Neuronal stem cell (in vitro differentiated cells): ENCODE measurements around the gene LASP1.

Experiments used
- DNase-seq: peaks from one replicate; pipeline ENCODE4 v3.0.0-alpha.2; 2013; ENCODE audit warnings: low spot score
- H2AFZ ChIP-seq: one replicate; pipeline ENCODE4 v1.6.1; 2013; ENCODE audit warnings: mild to moderate bottlenecking, low read length, inconsistent platforms
- H2AK5ac ChIP-seq: 2 replicates; pipeline ENCODE4 v1.6.1; 2013; ENCODE audit warnings: low read depth, mild to moderate bottlenecking, inconsistent platforms, low read length, moderate library complexity, mixed read lengths
- H2BK120ac ChIP-seq: 2 replicates; pipeline ENCODE4 v1.6.1; 2013; ENCODE audit warnings: low read depth, mild to moderate bottlenecking, inconsistent platforms, low read length, moderate library complexity, mixed read lengths
- H2BK12ac ChIP-seq: one replicate; pipeline ENCODE4 v1.6.1; 2013; ENCODE audit warnings: low read length, inconsistent platforms
- H2BK15ac ChIP-seq: 2 replicates; pipeline ENCODE4 v1.6.1; 2013; ENCODE audit warnings: mild to moderate bottlenecking, low read length, inconsistent platforms, mixed read lengths
- H2BK5ac ChIP-seq: one replicate; pipeline ENCODE4 v1.6.1; 2013; ENCODE audit warnings: inconsistent platforms, mild to moderate bottlenecking, low read length, moderate library complexity
- H3K14ac ChIP-seq: one replicate; pipeline ENCODE4 v1.6.1; 2013; ENCODE audit warnings: low read length, inconsistent platforms
- H3K18ac ChIP-seq: 2 replicates; pipeline ENCODE4 v1.6.1; 2013; ENCODE audit warnings: low read length, inconsistent platforms
- H3K23ac ChIP-seq: 2 replicates; pipeline ENCODE4 v1.6.1; 2013; ENCODE audit warnings: low read depth, mild to moderate bottlenecking, mixed read lengths, low read length, inconsistent platforms; ENCODE audit not compliant: poor library complexity
- H3K27ac ChIP-seq: replicated peaks from 3 replicates; pipeline ENCODE4 v1.5.1; 2013; ENCODE audit warnings: low read length, inconsistent platforms
- H3K27me3 ChIP-seq, 3 experiments: 2 replicates each; pipeline ENCODE4 v1.6.1; 2013; ENCODE audit warnings: low read length in 3 of 3, mild to moderate bottlenecking in 2 of 3, inconsistent platforms in 1 of 3, low read depth in 1 of 3, mixed read lengths in 1 of 3, moderate library complexity in 1 of 3; ENCODE audit not compliant: control insufficient read depth in 3 of 3, insufficient read depth in 3 of 3
- H3K36me3 ChIP-seq, 2 donors: replicated peaks in 1 of 2; 2 replicates each; pipeline ENCODE4 v1.6.1; 2013; ENCODE audit warnings: low read length in 2 of 2; ENCODE audit not compliant: control insufficient read depth in 2 of 2, insufficient read depth in 2 of 2
- H3K4ac ChIP-seq: 2 replicates; pipeline ENCODE4 v1.6.1; 2013; ENCODE audit warnings: inconsistent platforms, mild to moderate bottlenecking, low read length, moderate library complexity
- H3K4me1 ChIP-seq, 2 donors: 1 replicate in 1 of 2; 2 replicates in 1 of 2; pipeline ENCODE4 v1.6.1; 2013; ENCODE audit warnings: low read length in 2 of 2, low read depth in 1 of 2; ENCODE audit not compliant: control insufficient read depth in 2 of 2, insufficient read depth in 1 of 2
- H3K4me2 ChIP-seq: one replicate; pipeline ENCODE4 v1.6.1; 2013; ENCODE audit warnings: mild to moderate bottlenecking, low read length, inconsistent platforms; ENCODE audit not compliant: insufficient read depth, poor library complexity, severe bottlenecking
- H3K4me3 ChIP-seq, 2 donors: 2 replicates each; pipeline ENCODE4 v1.5.1; 2013; ENCODE audit warnings: low read length in 2 of 2, mild to moderate bottlenecking in 2 of 2, inconsistent platforms in 1 of 2, moderate library complexity in 1 of 2
- H3K79me1 ChIP-seq: one replicate; pipeline ENCODE4 v1.6.1; 2013; ENCODE audit warnings: low read depth, mild to moderate bottlenecking, inconsistent platforms, low read length, moderate library complexity
- H3K9ac ChIP-seq: one replicate; pipeline ENCODE4 v1.6.1; 2013; ENCODE audit warnings: mild to moderate bottlenecking, low read depth, low read length, inconsistent platforms; ENCODE audit not compliant: poor library complexity
- H3K9me3 ChIP-seq, 2 donors: replicated peaks in 1 of 2; 2 replicates each; pipeline versions ENCODE3 to v1.6.1; 2013; ENCODE audit warnings: low read length in 2 of 2, mild to moderate bottlenecking in 2 of 2, inconsistent platforms in 1 of 2, low read depth in 1 of 2, mixed read lengths in 1 of 2, moderate library complexity in 1 of 2; ENCODE audit not compliant: control insufficient read depth in 2 of 2, insufficient read depth in 1 of 2
- H4K8ac ChIP-seq: one replicate; pipeline ENCODE4 v1.6.1; 2013; ENCODE audit warnings: low read depth, mild to moderate bottlenecking, inconsistent platforms, low read length, moderate library complexity
- H4K91ac ChIP-seq: one replicate; pipeline ENCODE4 v1.6.1; 2013; ENCODE audit warnings: low read length, low read depth, mild to moderate bottlenecking, inconsistent platforms; ENCODE audit not compliant: poor library complexity
- WGBS, 2 donors: extraction: QIAGEN DNeasy Blood & Tissue Kit; methylation state at CpG; one replicate each; pipeline ENCODE4 v1.1.7; 2013; ENCODE audit warnings: missing lambda C conversion rate in 2 of 2, mixed read lengths in 1 of 2; ENCODE audit not compliant: insufficient read length in 2 of 2, insufficient replicate concordance in 1 of 2; ENCODE audit errors: extremely low coverage in 2 of 2; 5-methylcytosine and 5-hydroxymethylcytosine counted together

Gene LASP1

DNA sequence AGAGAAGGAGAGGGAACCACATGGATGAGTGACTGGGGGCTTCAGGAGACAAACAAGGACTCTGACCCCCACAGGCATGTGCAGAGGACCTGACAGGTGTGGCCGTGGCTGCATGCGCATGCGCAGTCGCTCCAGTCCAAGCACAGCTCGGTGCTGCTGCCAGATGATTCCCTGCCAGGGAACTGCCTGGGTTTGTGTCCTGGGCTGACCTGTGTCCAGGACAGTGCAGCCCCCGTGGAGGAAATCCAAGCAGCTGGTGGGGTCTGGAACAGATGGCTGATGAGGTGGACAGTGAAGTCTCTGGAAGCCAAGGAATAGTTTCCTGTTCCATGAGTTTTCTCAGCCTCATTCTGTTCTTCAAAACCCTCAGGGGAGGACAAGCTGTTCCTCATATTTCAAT lies 27.3 kb downstream of the LASP1 start:
- H3K4me1 ChIP-seq = peaks cover 4 to 30% of the 10 kb centered on the region in 2 donors

DNA sequence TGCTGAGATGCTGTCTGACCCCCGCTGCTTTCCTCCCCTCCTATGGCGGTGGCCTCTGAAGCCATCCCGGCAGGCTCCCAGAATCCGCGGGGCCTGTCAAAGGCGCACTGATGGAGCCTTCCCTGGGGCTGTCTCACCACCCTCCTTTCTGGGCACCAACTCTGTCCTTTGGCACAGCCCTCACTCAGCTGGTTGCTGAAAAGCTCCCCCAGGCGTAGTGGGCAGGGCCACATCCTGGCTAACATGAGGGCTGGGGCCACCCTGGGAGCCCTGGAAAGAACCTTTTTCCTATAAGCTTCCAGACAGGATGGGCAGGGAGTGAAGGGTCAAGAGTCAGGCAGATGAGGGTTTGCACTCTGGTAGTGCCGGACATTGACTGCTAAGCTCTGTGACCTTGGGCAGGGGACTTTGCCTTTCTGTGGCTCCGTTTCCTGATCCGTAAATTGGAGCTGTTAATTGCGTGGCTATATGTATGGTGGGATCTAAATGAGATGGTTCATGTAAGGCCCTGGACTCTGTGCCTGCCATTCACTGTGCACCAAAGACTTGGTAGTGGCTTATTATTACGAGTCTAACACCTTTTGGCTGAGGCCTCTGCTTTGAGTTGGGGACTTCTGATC lies 27.9 kb downstream of the LASP1 start:
- peak overlapping the region; percentile 78 for H2AK5ac ChIP-seq
- H3K4me1 ChIP-seq = peaks cover 4 to 30% of the 10 kb centered on the region in 2 donors
- peaks cover 3% of the 10 kb centered on the region for H3K79me1 ChIP-seq
- no peak overlapping the region for H2BK120ac ChIP-seq
- H3K36me3 ChIP-seq = peaks cover 4 to 71% of the 10 kb centered on the region in 2 donors
- H3K4ac ChIP-seq = no peak overlapping the region
- H3K27me3 ChIP-seq = no peaks in the 10 kb centered on the region
- H3K27ac ChIP-seq = no peak overlapping the region
- no peak overlapping the region for H3K9ac ChIP-seq
- no peak overlapping the region for H2BK12ac ChIP-seq
- H3K23ac ChIP-seq = peak overlapping the region; percentile 5
- H3K18ac ChIP-seq = peak overlapping the region; percentile 91
- H2BK5ac ChIP-seq = peak overlapping the region; percentile 14
- H2BK15ac ChIP-seq = peak overlapping the region; percentile 70
- no peak overlapping the region for H3K4me2 ChIP-seq
- no peak overlapping the region for H3K14ac ChIP-seq
- H3K4me3 ChIP-seq = no peak overlapping the region
- no peaks in the 10 kb centered on the region for H3K9me3 ChIP-seq
- WGBS, 2 donors = no CpG with 5 or more reads among the region's 12 CpGs
- no peak for DNase-seq
- no peak overlapping the region for H4K91ac ChIP-seq
- no peak overlapping the region for H4K8ac ChIP-seq
- H2AFZ ChIP-seq = no peak overlapping the region

More for the DNA sequence above, 27.3 kb downstream of the LASP1 start:
- Histone ChIP-seq H3K27me3 (no peaks in the 10 kb centered on the region), H3K18ac (peak overlapping the region; percentile 69), H2AK5ac (peak overlapping the region; percentile 2), H3K23ac (no peak overlapping the region), H3K36me3 (peaks cover 6 to 75% of the 10 kb centered on the region in 2 donors), H4K8ac (no peak overlapping the region), H3K4ac (no peak overlapping the region), H3K4me3 (no peak overlapping the region), H2AFZ (no peak overlapping the region), H2BK15ac (peak overlapping the region; percentile 1), H2BK5ac (peak overlapping the region; percentile 14), H2BK120ac (no peak overlapping the region), H4K91ac (no peak overlapping the region), H3K14ac (no peak overlapping the region), H3K27ac (no peak overlapping the region), H3K4me2 (no peak overlapping the region), H3K79me1 (peaks cover 3% of the 10 kb centered on the region), H2BK12ac (no peak overlapping the region), H3K9me3 (no peaks in the 10 kb centered on the region), H3K9ac (no peak overlapping the region)
- no peak for DNase-seq
- WGBS, 2 donors = no CpG with 5 or more reads among the region's 6 CpGs

DNA sequence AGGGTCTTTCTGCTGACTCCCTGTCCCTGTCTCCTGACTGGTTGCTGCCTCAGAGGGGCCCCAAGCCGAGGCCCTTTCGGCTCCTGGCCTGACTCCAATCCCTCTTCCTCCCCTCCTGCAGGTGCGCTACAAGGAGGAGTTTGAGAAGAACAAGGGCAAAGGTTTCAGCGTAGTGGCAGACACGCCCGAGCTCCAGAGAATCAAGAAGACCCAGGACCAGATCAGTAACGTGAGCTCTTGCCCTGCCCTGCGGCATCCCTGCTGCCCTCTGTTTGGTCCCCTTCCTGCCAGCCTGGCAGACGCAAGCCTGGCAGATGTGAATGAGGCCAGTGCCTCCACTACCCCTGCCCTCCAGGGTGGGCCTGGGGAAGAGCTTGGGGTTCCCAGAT lies 28.4 kb downstream of the LASP1 start:
- Histone ChIP-seq H3K14ac (no peak overlapping the region), H3K36me3 (peaks cover 2 to 71% of the 10 kb centered on the region in 2 donors), H4K91ac (no peak overlapping the region), H3K18ac (no peak overlapping the region), H3K4me2 (no peak overlapping the region), H4K8ac (no peak overlapping the region), H2AK5ac (no peak overlapping the region), H3K79me1 (peaks cover 3% of the 10 kb centered on the region), H2BK120ac (no peak overlapping the region), H3K9ac (no peak overlapping the region), H3K9me3 (no peaks in the 10 kb centered on the region), H3K4me1 (peaks cover 4 to 28% of the 10 kb centered on the region in 2 donors), H2BK15ac (no peak overlapping the region), H3K27me3 (no peaks in the 10 kb centered on the region), H2AFZ (no peak overlapping the region), H3K4me3 (no peak overlapping the region), H3K27ac (no peak overlapping the region), H3K23ac (no peak overlapping the region), H3K4ac (peak overlapping the region; percentile 6), H2BK5ac (no peak overlapping the region), H2BK12ac (no peak overlapping the region)
- no peak for DNase-seq
- WGBS, 2 donors = no CpG with 5 or more reads among the region's 9 CpGs

DNA sequence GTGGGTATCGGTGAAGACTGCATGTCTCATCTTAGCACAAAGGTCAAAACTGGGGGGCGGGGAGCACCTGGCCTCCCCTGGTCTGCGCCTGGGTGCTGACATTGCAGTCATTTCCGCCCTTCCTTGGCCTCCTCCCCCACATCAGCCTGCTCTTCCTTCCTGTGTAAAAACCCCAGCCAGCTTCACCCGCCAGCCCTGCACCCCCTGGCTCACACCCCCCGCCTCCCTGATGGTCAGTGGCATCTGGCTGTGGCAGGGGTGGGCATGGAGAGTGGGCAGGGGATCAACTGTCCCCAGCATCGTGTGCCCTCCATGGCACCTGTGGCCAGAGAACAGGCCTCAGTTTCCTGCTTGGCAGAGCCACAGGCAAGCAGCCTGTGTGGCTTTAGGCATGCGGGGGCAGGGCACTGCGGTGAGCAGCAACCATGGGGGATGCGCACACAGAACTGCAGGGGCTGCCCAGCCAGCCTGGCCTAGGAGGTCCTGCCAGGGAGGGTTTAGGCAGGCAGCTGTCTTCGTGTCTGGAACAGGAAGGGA lies 29.0 kb downstream of the LASP1 start:
- H3K36me3 ChIP-seq = peaks cover 6 to 72% of the 10 kb centered on the region in 2 donors

More for the DNA sequence above, 29.0 kb downstream of the LASP1 start:
- Histone ChIP-seq H4K91ac (no peak overlapping the region), H4K8ac (no peak overlapping the region), H3K9me3 (no peaks in the 10 kb centered on the region), H3K9ac (no peak overlapping the region), H2BK15ac (no peak overlapping the region), H3K18ac (peak overlapping the region; percentile 20), H3K14ac (no peak overlapping the region), H2BK120ac (no peak overlapping the region), H2AK5ac (no peak overlapping the region), H3K27me3 (no peaks in the 10 kb centered on the region), H2BK5ac (peak overlapping the region; percentile 35), H2BK12ac (no peak overlapping the region), H3K4me2 (no peak overlapping the region), H3K79me1 (peaks cover 3% of the 10 kb centered on the region), H3K4me3 (no peak overlapping the region), H3K23ac (no peak overlapping the region), H3K4me1 (peaks cover 4 to 28% of the 10 kb centered on the region in 2 donors), H3K27ac (peak overlapping the region; percentile 8), H2AFZ (no peak overlapping the region), H3K4ac (no peak overlapping the region)
- no peak for DNase-seq
- no CpG with 5 or more reads among the region's 11 CpGs for WGBS, 2 donors
